Activated T-cell treated with anti-CD3 and anti-CD28 coated beads for 48 hours (primary cell): ENCODE data around the gene NELL2.

Source experiments
- DNase-seq: peaks from one replicate; pipeline ENCODE4 v3.0.0-alpha.2; 2020; ENCODE audit warnings: low read depth

Gene NELL2

DNA sequence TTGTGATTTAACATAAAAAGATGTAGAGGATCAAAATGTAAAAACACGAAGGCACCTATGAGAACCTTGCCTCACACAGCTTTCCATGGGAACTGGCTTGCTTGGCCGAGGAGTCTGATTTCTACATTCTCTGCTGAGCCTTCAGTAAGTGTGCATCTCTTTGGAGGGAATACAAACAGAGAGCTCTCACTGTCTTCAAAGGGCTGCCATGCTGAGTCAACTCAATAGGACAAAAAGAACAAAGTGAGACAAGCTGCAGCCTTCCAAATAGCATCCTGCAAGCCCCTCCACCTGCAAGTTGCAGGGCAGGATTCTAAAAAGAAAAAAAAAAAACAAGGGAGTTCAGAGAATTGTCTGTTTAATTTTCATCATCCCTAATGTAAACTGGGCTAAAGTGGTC is 411.9 kb downstream of the NELL2 start:
- DNase-seq, result no peak

DNA sequence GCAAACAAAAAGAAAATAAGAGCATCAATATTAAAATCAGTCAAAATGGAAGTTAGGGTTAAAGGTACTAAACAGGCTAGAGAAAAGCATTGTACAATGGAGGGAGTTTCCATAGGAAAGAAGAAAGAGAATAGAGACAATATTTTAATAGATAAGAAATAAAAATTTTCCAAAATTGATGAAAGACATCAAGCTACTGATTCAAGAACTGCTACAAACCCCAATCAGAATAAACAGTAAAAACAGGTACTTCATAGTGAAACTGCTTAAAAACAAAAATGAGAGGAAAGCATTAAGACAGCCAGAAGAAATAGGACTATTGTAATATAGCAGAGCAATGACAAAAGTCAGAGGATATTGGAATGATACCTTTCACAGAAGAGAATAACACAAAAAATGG is 413.4 kb downstream of the NELL2 start:
- no peak for DNase-seq

DNA sequence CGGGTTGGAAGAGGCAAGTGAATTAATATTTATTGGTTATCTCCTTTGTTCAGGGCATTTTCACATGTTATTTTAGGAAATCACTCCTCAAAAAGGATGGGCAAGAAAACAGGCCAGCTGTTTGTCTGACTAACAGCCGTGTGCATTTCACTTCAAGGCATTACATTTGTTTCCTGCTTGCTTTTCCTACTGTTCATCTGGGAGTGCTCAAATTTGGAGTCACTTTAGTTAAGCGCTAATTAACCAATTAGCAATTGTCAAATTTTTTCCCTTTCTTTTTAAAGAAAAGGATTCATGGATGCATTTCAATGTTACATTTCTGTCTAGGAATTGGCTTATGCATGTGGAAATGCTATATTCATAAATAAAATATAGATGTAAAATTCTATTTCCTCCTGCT is 415.9 kb downstream of the NELL2 start:
- DNase-seq, result no peak

DNA sequence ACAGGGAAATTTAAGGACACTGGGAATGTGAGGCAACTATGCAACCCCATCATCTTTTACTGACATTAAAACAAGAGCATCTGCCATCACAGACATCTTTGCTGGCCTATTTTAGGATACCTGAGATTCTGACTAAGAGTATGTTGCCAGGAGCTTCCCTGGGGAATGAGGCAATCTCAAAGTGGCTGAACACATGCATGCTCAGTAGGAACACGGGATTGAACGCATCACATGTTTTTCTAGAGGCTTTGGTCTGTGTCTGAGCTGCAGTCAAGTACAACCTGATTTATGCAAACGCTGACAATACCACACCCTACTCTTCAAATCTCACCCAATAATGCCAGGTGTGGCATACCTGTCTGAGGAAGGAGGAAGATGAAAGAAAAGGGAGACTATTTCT is 416.5 kb downstream of the NELL2 start:
- no peak for DNase-seq
